Measurements from ENCODE around the gene ARHGAP27. TPM values are rescaled to one million over a fixed set of nuclear protein-coding genes. Genes with fewer than 3 reads are reported as not detected.

The ARHGAP27 gene
- total RNA-seq, 4 donors from 2014 or later: 10.1 to 30.3 (median 18.9) TPM

DNA sequence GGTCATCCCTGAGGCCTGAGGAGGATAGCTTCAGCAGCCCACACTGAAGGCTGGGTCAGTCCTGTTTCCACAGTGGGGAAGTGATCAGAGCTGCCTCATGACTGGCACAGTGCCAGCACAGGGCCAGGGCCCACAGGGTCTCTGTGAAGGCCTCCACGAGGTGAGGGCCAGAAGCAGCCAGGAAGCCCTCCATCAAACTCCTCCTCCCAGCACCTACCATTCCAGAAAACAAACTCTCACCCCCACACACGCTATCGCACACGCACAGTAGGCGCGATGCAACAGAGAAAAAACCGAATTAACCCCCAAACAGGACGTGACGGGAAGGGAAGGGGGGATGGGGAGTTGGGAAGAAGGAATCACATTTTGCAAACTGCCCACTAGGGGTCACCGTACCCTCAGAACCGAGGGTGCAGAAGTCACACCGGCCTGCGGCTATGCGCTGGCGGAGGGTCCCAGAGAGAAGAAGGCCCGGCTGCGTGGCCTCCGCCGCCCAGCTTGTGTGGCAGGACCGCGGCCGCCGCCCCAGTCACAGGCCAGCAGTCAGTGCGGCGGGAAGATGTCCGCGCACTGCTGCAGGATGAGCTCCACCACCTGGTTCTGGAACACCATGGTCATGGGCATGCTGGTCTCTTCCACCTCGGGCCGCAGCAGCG, 37.6 kb downstream of the ARHGAP27 start:
- TF ChIP-seq CTCF (IDR thresholded peaks at IDR 0.05; ENCODE audit: low read depth): no peak

- no peak for TF ChIP-seq CTCF (IDR thresholded peaks at IDR 0.05; ENCODE audit: low read depth)
These were observed 38.1 kb downstream of the ARHGAP27 start for GRCh38 chr17:45394564-45394912.

GRCh38 chr17:45394091-45394490, 38.6 kb downstream of the ARHGAP27 start:
- no peak for TF ChIP-seq CTCF (IDR thresholded peaks at IDR 0.05; ENCODE audit: low read depth)

DNA sequence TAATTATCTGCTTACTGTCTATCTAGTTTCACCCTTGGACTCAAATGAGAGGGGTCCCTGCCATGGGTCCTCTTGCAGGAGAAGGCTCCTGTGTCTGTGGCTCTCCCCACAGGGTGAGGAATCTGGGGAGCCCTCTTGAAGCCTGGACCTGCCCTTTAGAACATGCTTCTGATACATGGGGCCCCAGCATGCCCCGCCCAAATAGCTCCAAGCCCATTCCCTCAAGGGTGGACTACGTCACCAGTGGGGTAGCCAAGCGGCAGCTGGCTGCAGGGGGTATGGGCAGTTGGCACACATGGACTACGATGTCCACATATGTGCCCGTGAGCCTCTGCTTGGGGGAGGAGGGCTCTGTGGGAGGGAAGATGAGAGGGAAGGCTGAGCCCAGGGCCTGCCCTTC, 39.3 kb downstream of the ARHGAP27 start:
- no peak for TF ChIP-seq CTCF (IDR thresholded peaks at IDR 0.05; ENCODE audit: low read depth)

DNA sequence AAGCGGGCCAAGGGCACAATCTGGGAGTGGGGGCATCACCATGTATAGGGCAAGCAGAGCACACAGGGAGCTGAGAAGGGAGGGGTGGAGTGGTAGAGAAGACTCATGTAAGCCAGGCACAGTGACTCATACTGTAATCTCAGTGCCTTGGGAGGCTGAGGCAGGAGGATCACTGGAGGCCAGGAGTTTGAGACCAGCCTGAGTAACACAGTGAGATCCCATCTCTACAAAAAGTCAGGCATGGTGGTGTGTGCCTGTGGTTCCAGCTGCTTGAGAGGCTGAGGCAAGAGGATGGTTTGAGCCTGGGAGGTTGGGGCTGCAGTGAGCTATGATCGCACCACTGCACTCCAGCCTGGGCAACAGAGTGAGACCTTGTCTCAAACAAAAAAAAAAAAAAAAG, 40.8 kb downstream of the ARHGAP27 start:
- no peak for TF ChIP-seq CTCF (IDR thresholded peaks at IDR 0.05; ENCODE audit: low read depth)

- no peak for TF ChIP-seq CTCF (IDR thresholded peaks at IDR 0.05; ENCODE audit: low read depth)
These were observed 41.4 kb downstream of the ARHGAP27 start for GRCh38 chr17:45391291-45391690.

DNA sequence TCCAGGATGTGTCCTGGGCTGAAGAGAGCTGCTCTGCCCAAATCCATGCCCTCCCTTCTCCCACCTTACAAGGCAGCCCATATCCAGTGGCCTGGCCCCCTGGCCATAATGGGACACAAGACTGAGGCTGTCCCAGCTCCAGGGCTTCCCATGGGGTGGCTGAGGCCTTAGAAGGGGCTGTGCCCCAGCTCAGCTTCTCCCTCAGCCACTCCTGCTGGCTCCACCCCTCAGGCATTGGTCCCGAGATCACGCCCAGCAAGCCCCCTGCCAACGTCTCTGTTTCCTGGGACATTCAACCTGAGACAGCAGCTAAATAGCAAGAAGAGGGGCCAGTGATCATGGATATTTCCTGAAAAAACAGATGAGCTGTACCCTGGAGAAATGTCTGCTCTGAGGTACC, 43.3 kb downstream of the ARHGAP27 start:
- no peak for TF ChIP-seq CTCF (IDR thresholded peaks at IDR 0.05; ENCODE audit: low read depth)
